ENCODE results near the gene EPN1. TPM values are rescaled to one million over a fixed set of nuclear protein-coding genes. Genes with fewer than 3 reads are reported as not detected.

The EPN1 gene
- 10 to 100 TPM; 39.0 to 40.2 TPM for total RNA-seq
- 20.2 TPM for polyA plus RNA-seq

- Mint-ChIP-seq H3K27me3 (peaks cover 0 to 3% of the 10 kb centered on the region in 2 donors), H3K36me3 (peaks cover 0 to 74% (median 11%) of the 10 kb centered on the region in 3 donors), H3K4me3 (peak within 1 kb of the TSS; percentile 92 to 97 (median 95)), H3K9me3 (no peaks in the 10 kb centered on the region), H3K4me1 (peaks cover 50 to 82% (median 52%) of the 10 kb centered on the region in 3 donors), H3K27ac (peak within 1 kb of the TSS; percentile 93 to 100 (median 98))
- DNase-seq, result peak; percentile 96 to 99 (median 98)
- H3K36me3 ChIP-seq (ENCODE audit: insufficient read depth, low read length), result peaks cover 31% of the 10 kb centered on the region
- peaks cover 36% of the 10 kb centered on the region for H3K4me1 ChIP-seq (ENCODE audit: insufficient read depth, low read length)
- POLR2A ChIA-PET, result no interaction called here
- H3K27ac ChIP-seq (ENCODE audit: low read depth, low read length), result peak within 1 kb of the TSS; percentile 85
- H3K9me3 ChIP-seq (ENCODE audit: low read length), result no peaks in the 10 kb centered on the region
- CTCF ChIA-PET, result no interaction called here
- H3K27me3 ChIP-seq (ENCODE audit: insufficient read depth, low read length, poor library complexity, severe bottlenecking), result no peaks in the 10 kb centered on the region
- H3K4me3 ChIP-seq (ENCODE audit: low read length), result peak within 1 kb of the TSS; percentile 59
These were observed at the start of gene EPN1 for GRCh38 chr19:55674841-55675660. Gene EPN1, plus strand, starts transcription at chr19:55675226. Its CDS starts 3,402 bp downstream, at chr19:55678628.

GRCh38 chr19:55626350-55626749 lies 48.7 kb upstream of the EPN1 start:
- peak in 4 of 5 donors; percentile 51 to 87 (median 80) for DNase-seq
- peaks cover 30 to 45% (median 45%) of the 10 kb centered on the region in 3 donors for H3K4me1 Mint-ChIP-seq
- Histone ChIP-seq H3K9me3 (ENCODE audit: low read length) (no peaks in the 10 kb centered on the region), H3K4me3 (ENCODE audit: low read length) (peak overlapping the region; percentile 21), H3K36me3 (ENCODE audit: insufficient read depth, low read length) (no peaks in the 10 kb centered on the region), H3K27me3 (ENCODE audit: insufficient read depth, low read length, poor library complexity, severe bottlenecking) (no peaks in the 10 kb centered on the region), H3K27ac (ENCODE audit: low read depth, low read length) (no peak overlapping the region), H3K4me1 (ENCODE audit: insufficient read depth, low read length) (peaks cover 37% of the 10 kb centered on the region)
- H3K27me3 Mint-ChIP-seq, result no peaks in the 10 kb centered on the region
- ChIA-PET CTCF (interaction anchor here (0.9 to 6.5 kb wide), 7 partner anchors 20 to 486 kb away, joined by 3 to 67 read pairs (median 13); partner anchors contain the start of genes FIZ1, ZNF524 and ZNF865), POLR2A (interaction anchor here (0.6 to 3.3 kb wide), 6 partner anchors 16 to 150 kb away, joined by 3 to 34 read pairs (median 4); partner anchors contain the start of genes FIZ1, U2AF2 and ZNF628)
- no peaks in the 10 kb centered on the region for H3K9me3 Mint-ChIP-seq
- peak overlapping the region; percentile 71 to 85 (median 77) for H3K4me3 Mint-ChIP-seq
- peaks cover 0 to 2% (median 1%) of the 10 kb centered on the region in 3 donors for H3K36me3 Mint-ChIP-seq
- H3K27ac Mint-ChIP-seq, result peak overlapping the region; percentile 85 to 96 (median 92)

- peaks cover 0 to 22% (median 2%) of the 10 kb centered on the region in 3 donors for H3K36me3 Mint-ChIP-seq
- peak overlapping the region in 7 of 8 donors; percentile 6 to 83 (median 57) for H3K27ac Mint-ChIP-seq
- Histone ChIP-seq H3K36me3 (ENCODE audit: insufficient read depth, low read length) (no peaks in the 10 kb centered on the region), H3K9me3 (ENCODE audit: low read length) (no peaks in the 10 kb centered on the region), H3K4me3 (ENCODE audit: low read length) (no peak overlapping the region), H3K27ac (ENCODE audit: low read depth, low read length) (no peak overlapping the region), H3K4me1 (ENCODE audit: insufficient read depth, low read length) (peaks cover 43% of the 10 kb centered on the region), H3K27me3 (ENCODE audit: insufficient read depth, low read length, poor library complexity, severe bottlenecking) (no peaks in the 10 kb centered on the region)
- peaks cover 38 to 49% (median 47%) of the 10 kb centered on the region in 3 donors for H3K4me1 Mint-ChIP-seq
- POLR2A ChIA-PET, result interaction anchor here (0.7 to 2.7 kb wide), 4 partner anchors 8 to 33 kb away, joined by 3 to 22 read pairs (median 6); partner anchors contain the start of genes FIZ1, ZNF524 and ZNF784
- DNase-seq, result peak; percentile 81 to 92 (median 87)
- peak overlapping the region in 4 of 7 donors; percentile 2 to 69 (median 36) for H3K4me3 Mint-ChIP-seq
- H3K27me3 Mint-ChIP-seq, result peaks cover 0 to 7% of the 10 kb centered on the region in 2 donors
- H3K9me3 Mint-ChIP-seq, result no peaks in the 10 kb centered on the region
- CTCF ChIA-PET, result interaction anchor here (0.8 to 5.4 kb wide), 26 partner anchors 8 to 492 kb away, joined by 3 to 74 read pairs (median 8); partner anchors contain the start of genes CCDC106, NAT14, U2AF2 and ZNF579
These were observed 42.6 kb upstream of the EPN1 start for GRCh38 chr19:55632463-55632834.

GRCh38 chr19:55633861-55634260 lies 41.2 kb upstream of the EPN1 start:
- CTCF ChIA-PET, result interaction anchor here (0.7 to 5.4 kb wide), 13 partner anchors 9 to 494 kb away, joined by 3 to 74 read pairs (median 22); partner anchors contain the start of genes CCDC106, U2AF2, ZNF579 and ZNF784
- Mint-ChIP-seq H3K4me1 (peaks cover 45 to 57% (median 51%) of the 10 kb centered on the region in 3 donors), H3K36me3 (peaks cover under 1 to 29% (median 6%) of the 10 kb centered on the region in 3 donors), H3K27me3 (peaks cover 0 to 7% of the 10 kb centered on the region in 2 donors), H3K9me3 (no peaks in the 10 kb centered on the region), H3K27ac (peak overlapping the region in 2 of 8 donors; percentile 77 to 98), H3K4me3 (peak overlapping the region in 3 of 7 donors; percentile 42 to 99 (median 57))
- POLR2A ChIA-PET, result interaction anchor here (0.6 to 3.1 kb wide), 6 partner anchors 10 to 332 kb away, joined by 3 to 22 read pairs (median 6); partner anchors contain the start of genes CCDC106, ZNF628 and ZNF784
- Histone ChIP-seq H3K27me3 (ENCODE audit: insufficient read depth, low read length, poor library complexity, severe bottlenecking) (no peaks in the 10 kb centered on the region), H3K36me3 (ENCODE audit: insufficient read depth, low read length) (no peaks in the 10 kb centered on the region), H3K4me1 (ENCODE audit: insufficient read depth, low read length) (peaks cover 50% of the 10 kb centered on the region), H3K4me3 (ENCODE audit: low read length) (no peak overlapping the region), H3K9me3 (ENCODE audit: low read length) (no peaks in the 10 kb centered on the region), H3K27ac (ENCODE audit: low read depth, low read length) (no peak overlapping the region)
- DNase-seq, result no peak

GRCh38 chr19:55635334-55635717 lies 39.7 kb upstream of the EPN1 start:
- no peak for DNase-seq
- Mint-ChIP-seq H3K27ac (peak overlapping the region; percentile 98 to 100 (median 100)), H3K4me1 (peaks cover 51 to 70% (median 62%) of the 10 kb centered on the region in 3 donors), H3K36me3 (peaks cover 3 to 32% (median 8%) of the 10 kb centered on the region in 3 donors), H3K27me3 (peaks cover 0 to 7% of the 10 kb centered on the region in 2 donors), H3K9me3 (no peaks in the 10 kb centered on the region), H3K4me3 (peak overlapping the region; percentile 91 to 100 (median 99))
- Histone ChIP-seq H3K27me3 (ENCODE audit: insufficient read depth, low read length, poor library complexity, severe bottlenecking) (no peaks in the 10 kb centered on the region), H3K27ac (ENCODE audit: low read depth, low read length) (peak overlapping the region; percentile 100), H3K9me3 (ENCODE audit: low read length) (no peaks in the 10 kb centered on the region), H3K4me3 (ENCODE audit: low read length) (peak overlapping the region; percentile 91), H3K4me1 (ENCODE audit: insufficient read depth, low read length) (peaks cover 56% of the 10 kb centered on the region), H3K36me3 (ENCODE audit: insufficient read depth, low read length) (no peaks in the 10 kb centered on the region)
- CTCF ChIA-PET, result interaction anchor here (2.8 to 5.4 kb wide), 4 partner anchors 10 to 120 kb away, joined by 8 to 74 read pairs (median 25); partner anchors contain the start of genes U2AF2 and ZNF784
- POLR2A ChIA-PET, result interaction anchor here (0.6 to 3.1 kb wide), 13 partner anchors 11 to 678 kb away, joined by 3 to 22 read pairs (median 5); partner anchors contain the start of genes CCDC106, FIZ1, TMEM238 and U2AF2

- peak overlapping the region; percentile 91 for H3K4me3 ChIP-seq (ENCODE audit: low read length)
- H3K27ac ChIP-seq (ENCODE audit: low read depth, low read length), result peak overlapping the region; percentile 100
- H3K27ac Mint-ChIP-seq, result peak overlapping the region; percentile 98 to 100 (median 100)
- DNase-seq, result no peak
- H3K36me3 ChIP-seq (ENCODE audit: insufficient read depth, low read length), result no peaks in the 10 kb centered on the region
- POLR2A ChIA-PET, result interaction anchor here (0.7 to 3.1 kb wide), 5 partner anchors 12 to 355 kb away, joined by 3 to 12 read pairs (median 5); partner anchors contain the start of genes CCDC106, FIZ1 and U2AF2
- peaks cover 0 to 7% of the 10 kb centered on the region in 2 donors for H3K27me3 Mint-ChIP-seq
- H3K27me3 ChIP-seq (ENCODE audit: insufficient read depth, low read length, poor library complexity, severe bottlenecking), result no peaks in the 10 kb centered on the region
- H3K9me3 Mint-ChIP-seq, result no peaks in the 10 kb centered on the region
- H3K4me1 ChIP-seq (ENCODE audit: insufficient read depth, low read length), result peaks cover 59% of the 10 kb centered on the region
- H3K4me3 Mint-ChIP-seq, result peak overlapping the region; percentile 91 to 100 (median 99)
- peaks cover 3 to 32% (median 8%) of the 10 kb centered on the region in 3 donors for H3K36me3 Mint-ChIP-seq
- CTCF ChIA-PET, result interaction anchor here (1.3 to 3.6 kb wide), 4 partner anchors 8 to 19 kb away, joined by 3 to 22 read pairs (median 13); partner anchors contain the start of genes CCDC106 and U2AF2
- H3K4me1 Mint-ChIP-seq, result peaks cover 54 to 73% (median 66%) of the 10 kb centered on the region in 3 donors
- H3K9me3 ChIP-seq (ENCODE audit: low read length), result no peaks in the 10 kb centered on the region
These were observed 39.1 kb upstream of the EPN1 start for GRCh38 chr19:55635856-55636440.

GRCh38 chr19:55636723-55637122 lies 38.3 kb upstream of the EPN1 start:
- Mint-ChIP-seq H3K27ac (peak overlapping the region; percentile 98 to 100 (median 100)), H3K4me3 (peak overlapping the region; percentile 91 to 100 (median 99)), H3K9me3 (no peaks in the 10 kb centered on the region), H3K27me3 (peaks cover 0 to 7% of the 10 kb centered on the region in 2 donors), H3K36me3 (peaks cover 3 to 34% (median 8%) of the 10 kb centered on the region in 3 donors), H3K4me1 (peaks cover 55 to 75% (median 66%) of the 10 kb centered on the region in 3 donors)
- Histone ChIP-seq H3K27me3 (ENCODE audit: insufficient read depth, low read length, poor library complexity, severe bottlenecking) (no peaks in the 10 kb centered on the region), H3K4me1 (ENCODE audit: insufficient read depth, low read length) (peaks cover 58% of the 10 kb centered on the region), H3K27ac (ENCODE audit: low read depth, low read length) (no peak overlapping the region), H3K9me3 (ENCODE audit: low read length) (no peaks in the 10 kb centered on the region), H3K4me3 (ENCODE audit: low read length) (peak overlapping the region; percentile 91), H3K36me3 (ENCODE audit: insufficient read depth, low read length) (no peaks in the 10 kb centered on the region)
- ChIA-PET POLR2A (interaction anchor here (1.1 to 3.1 kb wide), 4 partner anchors 11 to 37 kb away, joined by 3 to 12 read pairs (median 5); partner anchors contain the start of genes CCDC106, FIZ1, U2AF2 and ZNF524), CTCF (interaction anchor here (1.2 to 2.8 kb wide), 5 partner anchors 9 to 18 kb away, joined by 3 to 18 read pairs (median 3); partner anchors contain the start of genes CCDC106 and U2AF2)
- no peak for DNase-seq

All from CD8-positive, alpha-beta memory T cell (primary cell).